Ovary (tissue), 9 donors: Measurements from ENCODE around the gene SUGT1. TPM values are rescaled to one million over a fixed set of nuclear protein-coding genes. Genes with fewer than 3 reads are reported as not detected.
"Not testable (repeated sequence)": the region's sequence is repeated elsewhere in the genome, so short reads cannot be mapped to it uniquely, and the experiment has no call there.

Experiments used
- DNase-seq, 5 donors: peaks; one replicate each; pipeline ENCODE4 v3.0.0-alpha.2; 2019 to 2020
- H3K27ac ChIP-seq, 2 donors: fragments of 200-600 bp; one replicate each; pipeline versions ENCODE4 v1.5.1 to v1.8.0; 2019 to 2022
- H3K27me3 ChIP-seq: fragments of 200-600 bp; one replicate; pipeline ENCODE4 v1.8.0; 2022
- H3K36me3 ChIP-seq: fragments of 200-600 bp; sonication (generic); one replicate; pipeline ENCODE4 v1.5.1; 2019
- H3K4me1 ChIP-seq: one replicate; pipeline ENCODE4 v1.8.1; 2013; ENCODE audit warnings: mild to moderate bottlenecking, moderate library complexity; ENCODE audit not compliant: insufficient read depth
- H3K4me3 ChIP-seq: fragments of 200-600 bp; sonication (generic); one replicate; pipeline ENCODE4 v1.5.1; 2017
- H3K9me3 ChIP-seq, 2 donors: fragments of 200-600 bp in 1 of 2; sonication (generic) in 1 of 2; one replicate each; pipeline versions ENCODE4 v1.5.1 to v1.8.1; 2013 to 2019; ENCODE audit warnings: mild to moderate bottlenecking in 1 of 2, moderate library complexity in 1 of 2
- EP300 ChIP-seq: sonication (generic); formaldehyde crosslinking; IDR thresholded peaks from one replicate; pipeline ENCODE4 v1.6.1; 2017; ENCODE audit warnings: antibody characterized with exemption
- POLR2A ChIP-seq: fragments of 450-650 bp; IDR thresholded peaks from one replicate; pipeline ENCODE4 v1.6.1; 2017; ENCODE audit warnings: antibody characterized with exemption, mild to moderate bottlenecking, moderate library complexity
- WGBS, 3 donors: extraction: QIAGEN DNeasy Blood & Tissue Kit in 1 of 3; methylation state at CpG; one replicate each; pipeline versions ENCODE4 v1.1.5 to v1.1.7; 2013 to 2017; 5-methylcytosine and 5-hydroxymethylcytosine counted together
- intact Hi-C, 4 donors: fragments of 100-400 bp; cut with DNase I; formaldehyde crosslinking; loops; one replicate each; pipeline versions ENCODE4 v1.11.0 to v1.15.1; 2022 to 2023
- polyA plus RNA-seq, 2 donors: library from polyadenylated mRNA; stranded (reverse); fragments of 200-250 nt in 1 of 2; fragments of 350-450 nt in 1 of 2; fragmentation: Illumina TruSeq in 1 of 2; extraction: RNeasy Lipid Tissue Mini Kit (QIAGEN cat#74804) in 1 of 2; gene quantifications; one replicate each; pipeline ENCODE4 v1.2.3, GENCODE V29; 2013 to 2014
- total RNA-seq, 7 donors: library from RNA; depleted of rRNA in 2 of 7; stranded (reverse); fragments of >200 nt in 2 of 7; fragmentation: NEBNext Ultra II Directional in 3 of 7; extraction: Animal tissue kit (Norgen Biotek cat#: 25700) in 3 of 7; gene quantifications; one replicate each; pipeline versions ENCODE4 v1.1.0 to v1.2.4, GENCODE V29; 2016 to 2023
- TF ChIP-seq, protein P1 (sequence below), 3 donors: fragments of 450-650 bp in 2 of 3; fragments of 200-600 bp in 1 of 3; IDR thresholded peaks; one replicate each; pipeline versions ENCODE4 v1.5.1 to v1.8.0; 2016 to 2022; ENCODE audit warnings: antibody characterized with exemption in 3 of 3, mild to moderate bottlenecking in 1 of 3
- donor health status: DM: no; HTN: no; CAD: no; lungs with moderate emphysema.
- donor health status: DM: no; HTN: no; CAD: no.
- donor health status: Bipolar disorder and iron deficiency.
- donor health status: DM: yes; HTN: yes; CAD: no.
- donor health status: DM: no; HTN: no; CAD: no.
- donor health status: DM: yes; HTN: yes; CAD: no.

The SUGT1 gene
- total and polyA plus RNA-seq, 9 donors, result 20.0 to 50.7 (median 44.8) TPM

DNA sequence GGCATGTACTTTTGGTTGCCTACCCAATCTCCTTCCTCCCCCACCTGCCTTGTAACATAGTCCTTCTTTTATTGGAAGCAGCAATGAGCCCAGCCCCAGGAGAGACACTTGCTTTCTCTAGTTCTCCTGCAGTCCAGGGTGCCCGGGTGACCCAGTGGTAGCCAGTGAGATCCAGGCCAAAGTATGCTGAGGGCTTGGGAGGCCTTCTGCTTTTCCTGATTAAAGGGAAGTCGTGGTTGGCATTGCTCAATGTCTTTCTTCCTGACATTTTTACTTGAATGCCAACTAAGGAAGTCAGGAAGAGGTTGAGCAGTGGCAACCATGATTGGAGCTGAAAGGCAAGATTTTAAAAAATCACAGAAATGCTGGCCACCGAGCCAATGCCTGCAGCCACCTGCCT, 61.3 kb downstream of the SUGT1 start:
- Histone ChIP-seq H3K27ac (no peak overlapping the region), H3K4me1 (no peaks in the 10 kb centered on the region), H3K9me3 (no peaks in the 10 kb centered on the region), H3K36me3 (no peaks in the 10 kb centered on the region), H3K27me3 (no peaks in the 10 kb centered on the region), H3K4me3 (no peak overlapping the region)
- 72 to 78% (median 73%) methylated on average over 3 of the region's 3 CpGs for WGBS, 3 donors
- intact Hi-C loops, result no loop called here
- no peak for DNase-seq
- TF ChIP-seq, protein P1, sequence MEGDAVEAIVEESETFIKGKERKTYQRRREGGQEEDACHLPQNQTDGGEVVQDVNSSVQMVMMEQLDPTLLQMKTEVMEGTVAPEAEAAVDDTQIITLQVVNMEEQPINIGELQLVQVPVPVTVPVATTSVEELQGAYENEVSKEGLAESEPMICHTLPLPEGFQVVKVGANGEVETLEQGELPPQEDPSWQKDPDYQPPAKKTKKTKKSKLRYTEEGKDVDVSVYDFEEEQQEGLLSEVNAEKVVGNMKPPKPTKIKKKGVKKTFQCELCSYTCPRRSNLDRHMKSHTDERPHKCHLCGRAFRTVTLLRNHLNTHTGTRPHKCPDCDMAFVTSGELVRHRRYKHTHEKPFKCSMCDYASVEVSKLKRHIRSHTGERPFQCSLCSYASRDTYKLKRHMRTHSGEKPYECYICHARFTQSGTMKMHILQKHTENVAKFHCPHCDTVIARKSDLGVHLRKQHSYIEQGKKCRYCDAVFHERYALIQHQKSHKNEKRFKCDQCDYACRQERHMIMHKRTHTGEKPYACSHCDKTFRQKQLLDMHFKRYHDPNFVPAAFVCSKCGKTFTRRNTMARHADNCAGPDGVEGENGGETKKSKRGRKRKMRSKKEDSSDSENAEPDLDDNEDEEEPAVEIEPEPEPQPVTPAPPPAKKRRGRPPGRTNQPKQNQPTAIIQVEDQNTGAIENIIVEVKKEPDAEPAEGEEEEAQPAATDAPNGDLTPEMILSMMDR (IDR thresholded peaks at IDR 0.05), result no peak
- no peak for TF ChIP-seq POLR2A
- TF ChIP-seq EP300, result no peak

DNA sequence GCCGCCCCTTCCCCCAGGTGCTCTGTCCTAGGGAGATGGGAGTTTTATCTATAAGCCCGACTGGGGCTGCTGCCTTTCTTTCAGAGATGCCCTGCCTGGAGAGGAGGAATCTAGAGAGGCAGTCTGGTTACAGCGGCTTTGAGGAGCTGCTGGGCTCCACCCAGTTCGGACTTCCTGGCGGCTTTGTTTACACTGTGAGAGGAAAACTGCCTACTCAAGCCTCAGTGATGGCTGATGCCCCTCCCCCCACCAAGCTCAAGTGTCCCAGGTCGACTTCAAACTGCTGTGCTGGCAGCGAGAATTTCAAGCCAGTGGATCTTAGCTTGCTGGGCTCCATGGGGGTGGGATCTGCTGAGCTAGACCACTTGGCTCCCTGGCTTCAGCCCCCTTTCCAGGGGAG, 68.3 kb downstream of the SUGT1 start:
- H3K27ac ChIP-seq, H3K36me3 ChIP-seq, DNase-seq, H3K27me3 ChIP-seq, H3K4me3 ChIP-seq, H3K9me3 ChIP-seq, intact Hi-C loops, H3K4me1 ChIP-seq: not testable (repeated sequence)
- WGBS, 3 donors, result 64 to 76% (median 75%) methylated on average over 7 of the region's 7 CpGs

DNA sequence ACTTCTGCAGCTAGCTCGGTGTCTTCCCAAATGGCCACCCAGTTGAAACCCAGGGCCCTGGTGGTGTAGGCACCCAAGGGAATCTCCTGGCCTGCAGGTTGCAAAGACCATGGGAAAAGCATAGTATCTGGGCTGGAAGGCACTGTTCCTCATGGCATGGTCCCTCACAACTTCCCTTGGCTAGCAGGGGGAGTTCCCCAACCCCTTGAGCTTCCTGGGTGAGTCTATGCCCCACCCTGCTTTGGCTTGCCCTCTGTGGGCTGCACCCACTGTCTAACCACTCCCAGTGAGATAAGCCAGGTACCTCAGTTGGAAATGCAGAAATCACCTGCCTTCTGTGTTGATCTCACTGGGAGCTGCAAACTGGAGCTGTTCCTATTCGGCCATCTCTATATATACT, 68.7 kb downstream of the SUGT1 start:
- H3K4me1 ChIP-seq, H3K4me3 ChIP-seq, H3K27me3 ChIP-seq, H3K9me3 ChIP-seq, H3K36me3 ChIP-seq, H3K27ac ChIP-seq, intact Hi-C loops, DNase-seq: not testable (repeated sequence)
- WGBS, 3 donors, result 88 to 96% (median 93%) methylated on average over 2 of the region's 2 CpGs

DNA sequence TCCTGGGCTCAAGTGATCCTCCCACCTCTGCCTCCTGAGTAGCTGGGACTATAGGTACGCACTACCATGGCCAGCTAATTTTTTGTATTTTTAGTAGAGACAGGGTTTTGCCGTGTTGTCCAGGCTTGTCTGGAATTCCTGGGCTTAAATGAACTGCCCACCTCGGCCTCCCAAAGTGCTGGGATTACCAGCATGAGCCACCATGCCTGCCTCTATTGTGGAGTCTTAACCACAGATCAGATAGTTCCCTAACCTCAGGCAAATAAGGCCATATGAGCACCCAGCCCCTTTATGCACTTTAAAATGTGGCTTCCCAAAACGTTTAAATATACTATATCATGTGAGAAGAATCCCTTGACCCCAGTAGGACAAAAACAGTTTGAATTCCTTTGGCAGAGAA, 70.5 kb downstream of the SUGT1 start:
- TF ChIP-seq EP300, result no peak
- TF ChIP-seq, protein P1 (IDR thresholded peaks at IDR 0.05), result no peak
- no peak for TF ChIP-seq POLR2A
- no peaks in the 10 kb centered on the region for H3K36me3 ChIP-seq
- no peaks in the 10 kb centered on the region for H3K9me3 ChIP-seq
- intact Hi-C loops, result no loop called here
- H3K4me1 ChIP-seq, result no peaks in the 10 kb centered on the region
- H3K27ac ChIP-seq, result no peak overlapping the region
- H3K4me3 ChIP-seq, result no peak overlapping the region
- WGBS, 3 donors, result 71 to 82% (median 79%) methylated on average over 4 of the region's 4 CpGs
- H3K27me3 ChIP-seq, result no peaks in the 10 kb centered on the region
- DNase-seq, result no peak

DNA sequence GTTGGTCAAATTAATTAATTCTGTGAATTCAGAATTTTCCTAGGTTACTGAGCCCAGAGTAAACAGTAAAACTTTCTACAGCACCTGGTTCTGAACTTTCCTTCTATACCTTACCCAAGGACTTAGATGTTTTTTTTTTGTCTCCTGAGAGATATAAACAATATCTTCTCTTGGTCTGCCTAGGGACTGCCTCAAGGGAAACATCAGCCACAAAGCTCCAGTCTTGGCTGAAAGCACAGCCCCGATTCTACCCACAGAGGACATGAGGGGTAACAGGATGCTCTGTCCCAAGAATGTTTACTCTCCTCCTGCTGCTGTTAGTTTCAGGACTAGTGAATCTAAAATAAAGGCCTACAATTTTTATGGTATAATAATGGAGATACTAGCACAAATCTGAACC, 72.7 kb downstream of the SUGT1 start:
- intact Hi-C loops, result no loop called here

More for the DNA sequence above, 72.7 kb downstream of the SUGT1 start:
- H3K9me3 ChIP-seq, result no peaks in the 10 kb centered on the region
- H3K36me3 ChIP-seq, result no peaks in the 10 kb centered on the region
- H3K27me3 ChIP-seq, result no peaks in the 10 kb centered on the region
- DNase-seq, result no peak
- no peak overlapping the region for H3K4me3 ChIP-seq
- no peaks in the 10 kb centered on the region for H3K4me1 ChIP-seq
- 75 to 89% (median 75%) methylated on average over 1 of the region's 1 CpG for WGBS, 3 donors
- no peak overlapping the region for H3K27ac ChIP-seq
- TF ChIP-seq EP300 (no peak), POLR2A (no peak)
- TF ChIP-seq, protein P1 (IDR thresholded peaks at IDR 0.05), result no peak
